Measurements from ENCODE around the gene USH2A.
A peak's percentile ranks its signal among the peaks of the same experiment; 100 is the strongest.

Gene USH2A

GRCh38 chr1:215793180-215793579 is 630.1 kb downstream of the USH2A start:
- Histone ChIP-seq H3K4me3 (replicated peaks; ENCODE audit: low read depth, low read length) (no peak overlapping the region), H3K27me3 (replicated peaks; ENCODE audit: control insufficient read depth, insufficient read depth, low read length) (no peaks in the 10 kb centered on the region), H3K36me3 (ENCODE audit: control insufficient read depth, insufficient read depth, low read length) (no peaks in the 10 kb centered on the region)
- no peak for DNase-seq (ENCODE audit: extremely low read depth, insufficient read length)
- TF ChIP-seq CTCF (IDR thresholded peaks at IDR 0.05; ENCODE audit: insufficient read depth, low read length, poor library complexity, severe bottlenecking) = peak; percentile 26

GRCh38 chr1:215792446-215792845 is 630.8 kb downstream of the USH2A start:
- no peak for DNase-seq (ENCODE audit: extremely low read depth, insufficient read length)
- no peaks in the 10 kb centered on the region for H3K36me3 ChIP-seq (ENCODE audit: control insufficient read depth, insufficient read depth, low read length)
- TF ChIP-seq CTCF (IDR thresholded peaks at IDR 0.05; ENCODE audit: insufficient read depth, low read length, poor library complexity, severe bottlenecking) = no peak
- H3K4me3 ChIP-seq (replicated peaks; ENCODE audit: low read depth, low read length) = no peak overlapping the region
- H3K27me3 ChIP-seq (replicated peaks; ENCODE audit: control insufficient read depth, insufficient read depth, low read length) = no peaks in the 10 kb centered on the region

GRCh38 chr1:215789981-215790380 is 633.3 kb downstream of the USH2A start:
- Histone ChIP-seq H3K27me3 (replicated peaks; ENCODE audit: control insufficient read depth, insufficient read depth, low read length) (no peaks in the 10 kb centered on the region), H3K4me3 (replicated peaks; ENCODE audit: low read depth, low read length) (no peak overlapping the region), H3K36me3 (ENCODE audit: control insufficient read depth, insufficient read depth, low read length) (no peaks in the 10 kb centered on the region)
- DNase-seq (ENCODE audit: extremely low read depth, insufficient read length) = no peak
- TF ChIP-seq CTCF (IDR thresholded peaks at IDR 0.05; ENCODE audit: insufficient read depth, low read length, poor library complexity, severe bottlenecking) = no peak

- Histone ChIP-seq H3K36me3 (ENCODE audit: control insufficient read depth, insufficient read depth, low read length) (no peaks in the 10 kb centered on the region), H3K27me3 (replicated peaks; ENCODE audit: control insufficient read depth, insufficient read depth, low read length) (no peaks in the 10 kb centered on the region), H3K4me3 (replicated peaks; ENCODE audit: low read depth, low read length) (no peak overlapping the region)
- no peak for TF ChIP-seq CTCF (IDR thresholded peaks at IDR 0.05; ENCODE audit: insufficient read depth, low read length, poor library complexity, severe bottlenecking)
- DNase-seq (ENCODE audit: extremely low read depth, insufficient read length) = no peak
These were observed 636.3 kb downstream of the USH2A start for GRCh38 chr1:215786997-215787396.

- Histone ChIP-seq H3K36me3 (ENCODE audit: control insufficient read depth, insufficient read depth, low read length) (no peaks in the 10 kb centered on the region), H3K27me3 (replicated peaks; ENCODE audit: control insufficient read depth, insufficient read depth, low read length) (no peaks in the 10 kb centered on the region), H3K4me3 (replicated peaks; ENCODE audit: low read depth, low read length) (no peak overlapping the region)
- DNase-seq (ENCODE audit: extremely low read depth, insufficient read length) = no peak
- TF ChIP-seq CTCF (IDR thresholded peaks at IDR 0.05; ENCODE audit: insufficient read depth, low read length, poor library complexity, severe bottlenecking) = no peak
These were observed 642.6 kb downstream of the USH2A start for GRCh38 chr1:215780641-215781040.

- Histone ChIP-seq H3K27me3 (replicated peaks; ENCODE audit: control insufficient read depth, insufficient read depth, low read length) (no peaks in the 10 kb centered on the region), H3K4me3 (replicated peaks; ENCODE audit: low read depth, low read length) (no peak overlapping the region), H3K36me3 (ENCODE audit: control insufficient read depth, insufficient read depth, low read length) (no peaks in the 10 kb centered on the region)
- TF ChIP-seq CTCF (IDR thresholded peaks at IDR 0.05; ENCODE audit: insufficient read depth, low read length, poor library complexity, severe bottlenecking) = no peak
- DNase-seq (ENCODE audit: extremely low read depth, insufficient read length) = no peak
These were observed 643.1 kb downstream of the USH2A start for GRCh38 chr1:215780139-215780538.
